SK-N-SH (cell line): ENCODE measurements around the gene MSL3. TPM values are rescaled to one million over a fixed set of nuclear protein-coding genes. Genes with fewer than 3 reads are reported as not detected.

Experiments used
- CTCF ChIA-PET: fragments of 300-600, 350-600 bp; formaldehyde crosslinking; extraction: SDS; loops from one replicate; lab custom pipeline; 2021; lab: Yijun Ruan, JAX
- POLR2A ChIA-PET: fragments of 350-600 bp; sonication (Branson Sonifier 250); formaldehyde crosslinking; extraction: SDS; loops from one replicate; lab custom pipeline; 2020; ENCODE audit warnings: antibody characterized with exemption, inconsistent platforms; lab: Yijun Ruan, JAX
- DNase-seq: peaks from one replicate; pipeline ENCODE4 v3.0.0; 2012
- H2AFZ ChIP-seq: fragments of 200-600 bp; sonication (generic); 2 replicates; pipeline ENCODE4 v1.8.1; 2016; ENCODE audit warnings: antibody characterized with exemption, mild to moderate bottlenecking, low read depth
- H3F3A ChIP-seq: fragments of 200-600 bp; sonication (generic); replicated peaks from 2 replicates; pipeline ENCODE3; 2016; ENCODE audit warnings: antibody characterized with exemption, mild to moderate bottlenecking; ENCODE audit not compliant: insufficient read depth
- H3K27ac ChIP-seq, 2 experiments: fragments of 200-500 bp in 1 of 2; fragments of 200-600 bp in 1 of 2; sonication (Bioruptor generic) in 1 of 2; sonication (generic), shearing (Covaris generic) in 1 of 2; 2 replicates each; pipeline versions ENCODE4 v1.5.1 to v1.6.1; 2014 to 2016; ENCODE audit warnings: low read depth in 2 of 2, inconsistent platforms in 1 of 2, low read length in 1 of 2, mild to moderate bottlenecking in 1 of 2, mixed read lengths in 1 of 2
- H3K27me3 ChIP-seq: fragments of 200-600 bp; sonication (generic), shearing (Covaris generic); 2 replicates; pipeline ENCODE4 v1.6.1; 2016; ENCODE audit warnings: mixed run types; ENCODE audit not compliant: insufficient read depth
- H3K36me3 ChIP-seq, 2 experiments: fragments of 200-500 bp in 1 of 2; fragments of 200-600 bp in 1 of 2; sonication (Bioruptor generic) in 1 of 2; sonication (generic) in 1 of 2; replicated peaks in 1 of 2; 2 replicates each; pipeline versions ENCODE3 to v1.5.1; 2014 to 2016; ENCODE audit warnings: low read length in 1 of 2, mild to moderate bottlenecking in 1 of 2; ENCODE audit not compliant: insufficient read depth in 2 of 2, control insufficient read depth in 1 of 2
- H3K4me1 ChIP-seq, 2 experiments: fragments of 200-500 bp in 1 of 2; fragments of 200-600 bp in 1 of 2; sonication (Bioruptor generic) in 1 of 2; sonication (generic), shearing (Covaris generic) in 1 of 2; 2 replicates each; pipeline versions ENCODE4 v1.5.1 to v1.6.1; 2014 to 2016; ENCODE audit warnings: low read depth in 1 of 2, low read length in 1 of 2, mixed run types in 1 of 2; ENCODE audit not compliant: insufficient read depth in 2 of 2, control insufficient read depth in 1 of 2
- H3K4me2 ChIP-seq: fragments of 200-600 bp; sonication (generic), shearing (Covaris generic); 2 replicates; pipeline ENCODE4 v1.6.1; 2017; ENCODE audit warnings: mixed run types
- H3K4me3 ChIP-seq, 2 experiments: fragments of 200-500 bp in 1 of 2; fragments of 200-600 bp in 1 of 2; sonication (Bioruptor generic) in 1 of 2; sonication (generic), shearing (Covaris generic) in 1 of 2; 2 replicates each; pipeline versions ENCODE4 v1.5.1 to v1.8.1; 2014 to 2016; ENCODE audit warnings: low read depth in 2 of 2, inconsistent platforms in 1 of 2, low read length in 1 of 2, mild to moderate bottlenecking in 1 of 2, mixed read lengths in 1 of 2, moderate library complexity in 1 of 2
- H3K79me2 ChIP-seq: fragments of 200-600 bp; sonication (generic); 2 replicates; pipeline ENCODE4 v1.8.1; 2017; ENCODE audit warnings: mild to moderate bottlenecking; ENCODE audit not compliant: insufficient read depth
- H3K9ac ChIP-seq: fragments of 200-600 bp; sonication (generic); 2 replicates; pipeline ENCODE4 v1.6.1; 2017; ENCODE audit warnings: mixed run types
- H3K9me2 ChIP-seq: fragments of 200-600 bp; sonication (generic); 2 replicates; pipeline ENCODE4 v1.6.1; 2017; ENCODE audit warnings: mixed run types
- H3K9me3 ChIP-seq: fragments of 200-600 bp; sonication (generic); 2 replicates; pipeline ENCODE4 v1.6.1; 2017; ENCODE audit warnings: mixed run types, mild to moderate bottlenecking, moderate library complexity
- H4K20me1 ChIP-seq: fragments of 200-600 bp; sonication (generic); 2 replicates; pipeline ENCODE4 v1.6.1; 2017; ENCODE audit warnings: mild to moderate bottlenecking, mixed run types; ENCODE audit not compliant: insufficient read depth
- EZH2phosphoT487 ChIP-seq: fragments of 200-600 bp; sonication (generic); IDR thresholded peaks from 2 replicates; pipeline ENCODE4 v1.6.1; 2017; ENCODE audit warnings: low read depth, mixed run types, mild to moderate bottlenecking, antibody characterized with exemption, moderate library complexity, borderline replicate concordance
- FOXJ3 ChIP-seq: sonication (generic); formaldehyde crosslinking; IDR thresholded peaks from 2 replicates; pipeline ENCODE4 v1.5.1; 2020; ENCODE audit warnings: mild to moderate bottlenecking, missing genetic modification reagents
- GABPA ChIP-seq: IDR thresholded peaks from 2 replicates; pipeline ENCODE4 v1.4.0; 2012; ENCODE audit warnings: low read depth, mild to moderate bottlenecking
- NFIC ChIP-seq: IDR thresholded peaks from 2 replicates; pipeline ENCODE4 v1.4.0; 2012; ENCODE audit warnings: borderline replicate concordance
- NRF1 ChIP-seq: IDR thresholded peaks from 2 replicates; pipeline ENCODE4 v1.6.1; 2012; ENCODE audit warnings: low read depth, mild to moderate bottlenecking, low read length
- RXRA ChIP-seq: IDR thresholded peaks from 2 replicates; pipeline ENCODE4 v1.4.0; 2012; ENCODE audit warnings: low read depth, mild to moderate bottlenecking, borderline replicate concordance
- TEAD4 ChIP-seq: IDR thresholded peaks from 2 replicates; pipeline ENCODE4 v1.4.0; 2012; ENCODE audit warnings: mild to moderate bottlenecking, borderline replicate concordance; ENCODE audit not compliant: insufficient read depth
- YY1 ChIP-seq: IDR thresholded peaks from 2 replicates; pipeline ENCODE4 v1.4.0; 2012; ENCODE audit warnings: low read depth, mild to moderate bottlenecking
- WGBS: methylation state at CpG from one replicate; pipeline ENCODE4 v1.1.6; 2017; ENCODE audit warnings: low lambda C conversion rate; 5-methylcytosine and 5-hydroxymethylcytosine counted together
- polyA plus RNA-seq, 3 experiments: library from polyadenylated mRNA; depleted of rRNA; stranded (reverse); fragments of >200 nt; gene quantifications; 2 replicates each; pipeline ENCODE4 v1.2.3, GENCODE V29; 2012
- TF ChIP-seq, protein P1 (sequence below): fragments of 150-350 bp; IDR thresholded peaks from 2 replicates; pipeline ENCODE4 v1.6.1; 2017; ENCODE audit warnings: antibody characterized with exemption, low read length, low read depth, borderline replicate concordance
- TF ChIP-seq, protein P2 (sequence below): IDR thresholded peaks from 2 replicates; pipeline ENCODE4; 2012
- TF ChIP-seq, protein P3 (sequence below): IDR thresholded peaks from 2 replicates; pipeline ENCODE4 v1.4.0; 2012; ENCODE audit warnings: low read depth, borderline replicate concordance
- TF ChIP-seq, protein P4 (sequence below): IDR thresholded peaks from 2 replicates; pipeline ENCODE4 v1.4.0; 2012; ENCODE audit warnings: low read depth, borderline replicate concordance

Gene MSL3
- polyA plus RNA-seq, 1 of the 3 experiments (the other 2 are of a cell fraction) = 21.8 TPM

DNA sequence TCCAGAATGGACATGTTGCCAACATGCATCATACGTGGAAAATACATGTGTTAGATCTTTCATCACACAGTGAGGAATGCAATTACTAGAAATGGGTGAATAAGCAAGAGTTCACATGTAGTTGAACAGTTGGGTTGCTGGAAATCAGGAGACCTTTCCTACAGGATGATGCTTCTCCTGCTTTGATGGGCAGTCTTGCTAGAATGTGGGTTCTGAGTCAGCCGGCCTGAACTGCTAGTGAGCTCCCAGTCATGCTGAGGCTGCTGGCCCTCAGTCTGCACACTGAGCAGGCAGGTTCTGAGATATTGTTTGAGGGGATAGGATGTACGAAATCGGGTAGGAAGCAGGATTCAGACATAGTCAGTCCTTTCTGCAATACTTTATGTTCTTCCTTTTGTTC, 20.2 kb downstream of the MSL3 start:
- WGBS = 45% methylated on average over 4 of the region's 4 CpGs
- Histone ChIP-seq H3K4me3 (no peak overlapping the region), H3F3A (no peaks in the 10 kb centered on the region), H3K4me2 (no peak overlapping the region), H3K27me3 (no peaks in the 10 kb centered on the region), H4K20me1 (no peaks in the 10 kb centered on the region), H3K79me2 (no peaks in the 10 kb centered on the region), H3K9me2 (no peaks in the 10 kb centered on the region), H3K4me1 (no peaks in the 10 kb centered on the region), H3K27ac (no peak overlapping the region), H3K36me3 (peaks cover 9 to 11% of the 10 kb centered on the region in 2 experiments), H2AFZ (no peak overlapping the region), H3K9me3 (no peaks in the 10 kb centered on the region), H3K9ac (no peak overlapping the region)
- POLR2A ChIA-PET = no interaction called here
- CTCF ChIA-PET = interaction anchor here (1.8 to 2.3 kb wide), 3 partner anchors 8 to 246 kb away, joined by 6 to 8 read pairs (median 8); no protein-coding TSS in a partner anchor
- no peak for DNase-seq
- TF ChIP-seq, protein P1, sequence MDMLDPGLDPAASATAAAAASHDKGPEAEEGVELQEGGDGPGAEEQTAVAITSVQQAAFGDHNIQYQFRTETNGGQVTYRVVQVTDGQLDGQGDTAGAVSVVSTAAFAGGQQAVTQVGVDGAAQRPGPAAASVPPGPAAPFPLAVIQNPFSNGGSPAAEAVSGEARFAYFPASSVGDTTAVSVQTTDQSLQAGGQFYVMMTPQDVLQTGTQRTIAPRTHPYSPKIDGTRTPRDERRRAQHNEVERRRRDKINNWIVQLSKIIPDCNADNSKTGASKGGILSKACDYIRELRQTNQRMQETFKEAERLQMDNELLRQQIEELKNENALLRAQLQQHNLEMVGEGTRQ = no peak

DNA sequence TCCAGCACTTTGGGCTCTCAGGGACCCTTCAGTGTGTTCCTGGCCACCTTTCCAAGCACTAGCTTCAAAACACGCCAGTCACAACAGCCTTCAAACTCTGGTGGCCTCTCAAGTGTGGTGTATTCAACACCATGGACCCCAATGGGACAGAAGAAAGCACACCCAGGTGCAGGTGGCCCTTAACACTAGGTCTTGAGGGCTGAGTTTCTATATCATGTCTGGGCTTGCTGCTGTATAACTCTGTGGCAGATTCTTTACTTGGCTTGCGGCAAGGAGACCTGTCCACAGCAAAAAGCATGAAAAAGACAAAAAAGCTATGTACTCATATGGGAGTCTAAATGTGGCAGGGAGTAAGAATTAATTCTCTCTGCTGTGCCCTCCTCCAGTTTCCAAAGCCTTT, 23.1 kb downstream of the MSL3 start:
- H3K36me3 ChIP-seq = no peaks in the 10 kb centered on the region
- H3K4me1 ChIP-seq = no peaks in the 10 kb centered on the region
- no peaks in the 10 kb centered on the region for H3K9me3 ChIP-seq
- H3K9me2 ChIP-seq = no peaks in the 10 kb centered on the region
- ChIA-PET POLR2A (no interaction called here), CTCF (interaction anchor here (4.2 kb wide), 1 partner anchor 10 kb away, joined by 24 read pairs; no protein-coding TSS in a partner anchor)
- TF ChIP-seq YY1 (no peak), GABPA (no peak), TEAD4 (no peak), NRF1 (no peak), NFIC (no peak), RXRA (no peak), FOXJ3 (CRISPR knock-in tag) (no peak), EZH2phosphoT487 (no peak)
- TF ChIP-seq, protein P2, sequence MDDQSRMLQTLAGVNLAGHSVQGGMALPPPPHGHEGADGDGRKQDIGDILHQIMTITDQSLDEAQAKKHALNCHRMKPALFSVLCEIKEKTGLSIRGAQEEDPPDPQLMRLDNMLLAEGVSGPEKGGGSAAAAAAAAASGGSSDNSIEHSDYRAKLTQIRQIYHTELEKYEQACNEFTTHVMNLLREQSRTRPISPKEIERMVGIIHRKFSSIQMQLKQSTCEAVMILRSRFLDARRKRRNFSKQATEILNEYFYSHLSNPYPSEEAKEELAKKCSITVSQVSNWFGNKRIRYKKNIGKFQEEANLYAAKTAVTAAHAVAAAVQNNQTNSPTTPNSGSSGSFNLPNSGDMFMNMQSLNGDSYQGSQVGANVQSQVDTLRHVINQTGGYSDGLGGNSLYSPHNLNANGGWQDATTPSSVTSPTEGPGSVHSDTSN = no peak
- TF ChIP-seq, protein P3, sequence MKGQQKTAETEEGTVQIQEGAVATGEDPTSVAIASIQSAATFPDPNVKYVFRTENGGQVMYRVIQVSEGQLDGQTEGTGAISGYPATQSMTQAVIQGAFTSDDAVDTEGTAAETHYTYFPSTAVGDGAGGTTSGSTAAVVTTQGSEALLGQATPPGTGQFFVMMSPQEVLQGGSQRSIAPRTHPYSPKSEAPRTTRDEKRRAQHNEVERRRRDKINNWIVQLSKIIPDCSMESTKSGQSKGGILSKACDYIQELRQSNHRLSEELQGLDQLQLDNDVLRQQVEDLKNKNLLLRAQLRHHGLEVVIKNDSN = no peak
- TF ChIP-seq, protein P4, sequence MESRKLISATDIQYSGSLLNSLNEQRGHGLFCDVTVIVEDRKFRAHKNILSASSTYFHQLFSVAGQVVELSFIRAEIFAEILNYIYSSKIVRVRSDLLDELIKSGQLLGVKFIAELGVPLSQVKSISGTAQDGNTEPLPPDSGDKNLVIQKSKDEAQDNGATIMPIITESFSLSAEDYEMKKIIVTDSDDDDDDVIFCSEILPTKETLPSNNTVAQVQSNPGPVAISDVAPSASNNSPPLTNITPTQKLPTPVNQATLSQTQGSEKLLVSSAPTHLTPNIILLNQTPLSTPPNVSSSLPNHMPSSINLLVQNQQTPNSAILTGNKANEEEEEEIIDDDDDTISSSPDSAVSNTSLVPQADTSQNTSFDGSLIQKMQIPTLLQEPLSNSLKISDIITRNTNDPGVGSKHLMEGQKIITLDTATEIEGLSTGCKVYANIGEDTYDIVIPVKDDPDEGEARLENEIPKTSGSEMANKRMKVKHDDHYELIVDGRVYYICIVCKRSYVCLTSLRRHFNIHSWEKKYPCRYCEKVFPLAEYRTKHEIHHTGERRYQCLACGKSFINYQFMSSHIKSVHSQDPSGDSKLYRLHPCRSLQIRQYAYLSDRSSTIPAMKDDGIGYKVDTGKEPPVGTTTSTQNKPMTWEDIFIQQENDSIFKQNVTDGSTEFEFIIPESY = no peak
- no peaks in the 10 kb centered on the region for H3K27me3 ChIP-seq
- H3K27ac ChIP-seq = no peak overlapping the region
- no peak overlapping the region for H3K4me3 ChIP-seq
- H4K20me1 ChIP-seq = no peaks in the 10 kb centered on the region
- no peaks in the 10 kb centered on the region for H3K79me2 ChIP-seq
- H3F3A ChIP-seq = no peaks in the 10 kb centered on the region
- no peak for DNase-seq
- no peak overlapping the region for H3K9ac ChIP-seq
- H3K4me2 ChIP-seq = no peak overlapping the region
- no peak overlapping the region for H2AFZ ChIP-seq
- 62% methylated on average over 2 of the region's 2 CpGs for WGBS
